SK-N-MC (cell line): ENCODE measurements around the gene ZNF583.

Experiments
- DNase-seq: peaks from one replicate; pipeline ENCODE4 v3.0.0-alpha.2; 2011; ENCODE audit warnings: low read depth, low spot score
- H3K27ac ChIP-seq: fragments of 200-600 bp; sonication (generic); 2 replicates; pipeline ENCODE4 v1.5.1; 2016; ENCODE audit warnings: mixed run types
- H3K36me3 ChIP-seq: fragments of 200-600 bp; sonication (generic); 2 replicates; pipeline ENCODE4 v1.6.1; 2017; ENCODE audit warnings: antibody characterized with exemption, low read length, mixed read lengths; ENCODE audit not compliant: insufficient read depth
- H3K4me3 ChIP-seq: fragments of 200-600 bp; sonication (generic); 2 replicates; pipeline ENCODE4 v1.5.1; 2016
- H3K9ac ChIP-seq: fragments of 200-600 bp; sonication (generic); 2 replicates; pipeline ENCODE4 v1.8.0; 2017; ENCODE audit warnings: mixed run types, mixed read lengths; ENCODE audit not compliant: insufficient read length
- H3K9me3 ChIP-seq: fragments of 200-600 bp; sonication (generic); 2 replicates; pipeline ENCODE4 v1.6.1; 2017; ENCODE audit warnings: low read depth, mild to moderate bottlenecking, antibody characterized with exemption, low read length, moderate library complexity, mixed read lengths
- EZH2 ChIP-seq: fragments of 200-600 bp; sonication (generic); IDR thresholded peaks from one replicate; pipeline ENCODE4 v1.6.1; 2017; ENCODE audit warnings: antibody characterized with exemption
- FOXP2 ChIP-seq: optimal IDR thresholded peaks from 2 replicates; pipeline ENCODE3; 2011; ENCODE audit warnings: mild to moderate bottlenecking, moderate library complexity; ENCODE audit not compliant: insufficient read depth; ENCODE audit errors: extremely low read length, control extremely low read depth
- POLR2AphosphoS5 ChIP-seq: IDR thresholded peaks from 2 replicates; pipeline ENCODE4 v1.6.1; 2012; ENCODE audit warnings: mild to moderate bottlenecking, low read depth, low read length, borderline replicate concordance

The ZNF583 gene

DNA sequence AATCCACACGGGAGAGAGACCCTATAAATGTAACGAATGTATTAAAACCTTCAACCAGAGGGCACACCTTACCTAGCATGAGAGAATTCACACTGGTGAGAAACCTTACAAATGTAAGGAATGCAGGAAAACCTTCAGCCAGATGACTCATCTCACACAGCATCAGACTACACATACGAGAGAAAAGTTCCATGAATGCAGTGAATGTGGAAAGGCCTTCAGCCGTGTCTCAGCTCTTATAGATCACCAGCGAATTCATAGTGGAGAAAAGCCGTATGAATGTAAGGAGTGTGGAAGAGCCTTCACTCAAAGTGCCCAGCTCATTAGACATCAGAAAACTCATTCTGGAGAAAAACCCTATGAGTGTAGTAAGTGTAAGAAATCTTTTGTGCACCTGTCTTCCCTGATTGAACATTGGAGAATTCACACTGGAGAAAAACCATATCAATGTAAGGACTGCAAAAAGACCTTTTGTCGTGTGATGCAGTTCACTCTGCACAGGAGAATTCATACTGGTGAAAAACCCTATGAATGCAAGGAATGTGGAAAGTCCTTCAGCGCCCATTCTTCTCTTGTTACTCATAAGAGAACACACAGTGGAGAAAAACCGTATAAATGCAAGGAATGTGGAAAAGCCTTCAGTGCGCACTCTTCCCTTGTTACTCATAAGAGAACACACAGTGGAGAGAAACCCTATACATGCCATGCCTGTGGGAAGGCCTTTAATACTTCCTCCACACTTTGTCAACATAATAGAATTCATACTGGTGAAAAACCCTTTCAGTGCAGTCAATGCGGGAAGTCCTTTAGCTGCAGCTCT lies 26.8 kb upstream of the ZNF583 start:
- H3K9me3 ChIP-seq = peaks cover 10% of the 10 kb centered on the region; the same call in 1 of the 2 replicates
- TF ChIP-seq POLR2AphosphoS5 = no peak
- no peak for TF ChIP-seq FOXP2
- no peak for TF ChIP-seq EZH2
- no peak overlapping the region for H3K9ac ChIP-seq
- H3K4me3 ChIP-seq = no peak overlapping the region
- peaks cover 11% of the 10 kb centered on the region; the same call in 1 of the 2 replicates for H3K36me3 ChIP-seq
- no peak for DNase-seq
- no peak overlapping the region for H3K27ac ChIP-seq

GRCh38 chr19:56383826-56384605 lies 20.1 kb upstream of the ZNF583 start:
- TF ChIP-seq FOXP2 (no peak), POLR2AphosphoS5 (no peak), EZH2 (no peak)
- no peak overlapping the region for H3K27ac ChIP-seq
- H3K9ac ChIP-seq = no peak overlapping the region
- no peaks in the 10 kb centered on the region for H3K9me3 ChIP-seq
- H3K36me3 ChIP-seq = no peaks in the 10 kb centered on the region; the same call in 1 of the 2 replicates
- DNase-seq = no peak
- H3K4me3 ChIP-seq = no peak overlapping the region

DNA sequence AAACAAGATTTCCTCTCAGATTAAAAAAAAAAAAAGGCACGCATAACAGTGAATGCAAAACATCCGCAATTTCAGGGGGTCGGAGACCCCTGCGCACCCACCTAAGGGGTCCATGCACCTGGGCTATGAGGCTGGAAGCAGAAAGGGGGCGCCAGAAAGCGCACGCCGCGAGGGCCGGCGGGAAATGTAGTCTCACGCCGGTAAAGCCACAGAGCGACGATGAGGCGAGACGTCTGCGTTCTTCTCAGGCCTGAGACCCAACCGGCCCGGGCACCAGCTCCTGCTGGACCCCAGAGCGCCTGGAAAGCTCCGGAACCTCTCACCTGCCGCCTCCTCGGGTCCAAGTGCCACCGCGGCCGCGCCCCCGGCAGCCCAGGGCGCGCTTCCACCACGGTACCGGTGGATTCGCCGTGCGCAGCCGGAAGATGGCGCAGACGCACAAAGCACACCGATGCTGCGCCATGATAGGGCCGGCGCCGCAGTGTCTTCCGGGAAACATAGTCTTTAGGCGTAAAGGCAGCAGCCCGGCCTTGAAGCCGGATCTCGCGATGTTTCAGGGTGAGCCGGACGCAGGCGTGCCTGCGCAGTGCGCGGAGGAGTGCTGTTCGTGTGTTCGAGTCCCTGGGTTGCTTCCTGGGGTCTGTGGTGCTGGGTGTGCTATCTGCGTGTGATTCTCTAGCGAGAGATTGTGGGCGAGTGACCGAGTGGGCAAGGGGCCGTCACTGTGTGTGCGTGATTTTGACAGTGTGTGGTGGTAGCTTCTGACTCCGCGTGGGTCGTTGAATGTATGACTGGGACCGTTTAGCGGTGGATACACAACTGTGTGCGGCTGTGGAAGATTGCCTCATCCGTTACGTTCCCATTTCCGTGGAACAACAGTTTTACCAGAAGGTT lies 10.8 kb upstream of the ZNF583 start, which contains the start of gene ZNF582:
ZNF582 (minus strand) TSS at position 416 of the 894 bp plus-strand sequence. CDS start 1,782 bp downstream, outside the sequence.
- H3K36me3 ChIP-seq = peaks cover 4% of the 10 kb centered on the region; the same call in 1 of the 2 replicates
- 0 out of 2 replicates have a peak, but pooled peaks cover 3% of the 10 kb centered on the region for H3K9me3 ChIP-seq
- peak within 1 kb of the TSS; percentile 78 for H3K27ac ChIP-seq
- peak within 1 kb of the TSS; percentile 82 for H3K4me3 ChIP-seq
- H3K9ac ChIP-seq = peak within 1 kb of the TSS; percentile 83
- peak; percentile 70 for DNase-seq
- no peak for TF ChIP-seq EZH2
- no peak for TF ChIP-seq FOXP2
- TF ChIP-seq POLR2AphosphoS5 = peak; percentile 53; the same call in 1 of the 2 replicates

DNA sequence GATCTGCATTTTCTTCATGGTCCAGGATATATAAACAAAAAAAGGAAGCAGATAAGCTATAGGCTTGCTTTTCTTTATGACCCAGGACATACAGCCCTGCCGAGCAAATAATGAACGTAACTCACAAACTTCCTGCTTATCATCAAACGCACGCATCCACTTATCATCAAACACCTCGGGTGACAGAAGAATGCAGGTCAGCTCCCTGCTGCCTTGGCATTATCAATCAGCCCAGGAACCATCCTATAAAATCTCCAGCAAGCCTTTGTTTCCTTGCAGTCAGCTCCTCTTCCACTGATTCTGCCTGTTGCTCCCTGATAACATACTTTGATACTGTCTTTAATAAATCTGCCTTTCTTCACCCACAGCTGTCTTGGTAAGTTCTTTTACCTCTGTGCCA lies 5.3 kb upstream of the ZNF583 start:
- Histone ChIP-seq H3K9ac (no peak overlapping the region), H3K27ac (no peak overlapping the region), H3K36me3 (peaks cover 19% of the 10 kb centered on the region; the same call in 1 of the 2 replicates), H3K4me3 (no peak overlapping the region), H3K9me3 (0 out of 2 replicates have a peak, but pooled peaks cover 7% of the 10 kb centered on the region)
- TF ChIP-seq EZH2 = no peak
- TF ChIP-seq FOXP2 = no peak
- TF ChIP-seq POLR2AphosphoS5 = no peak
- no peak for DNase-seq

GRCh38 chr19:56400485-56400884 lies 3.6 kb upstream of the ZNF583 start:
- H3K36me3 ChIP-seq = peaks cover 22% of the 10 kb centered on the region
- no peak overlapping the region for H3K4me3 ChIP-seq
- no peak for DNase-seq
- TF ChIP-seq FOXP2 (no peak), POLR2AphosphoS5 (no peak), EZH2 (no peak)
- H3K9ac ChIP-seq = no peak overlapping the region
- no peak overlapping the region for H3K27ac ChIP-seq
- peaks cover 9% of the 10 kb centered on the region; the same call in 1 of the 2 replicates for H3K9me3 ChIP-seq

DNA sequence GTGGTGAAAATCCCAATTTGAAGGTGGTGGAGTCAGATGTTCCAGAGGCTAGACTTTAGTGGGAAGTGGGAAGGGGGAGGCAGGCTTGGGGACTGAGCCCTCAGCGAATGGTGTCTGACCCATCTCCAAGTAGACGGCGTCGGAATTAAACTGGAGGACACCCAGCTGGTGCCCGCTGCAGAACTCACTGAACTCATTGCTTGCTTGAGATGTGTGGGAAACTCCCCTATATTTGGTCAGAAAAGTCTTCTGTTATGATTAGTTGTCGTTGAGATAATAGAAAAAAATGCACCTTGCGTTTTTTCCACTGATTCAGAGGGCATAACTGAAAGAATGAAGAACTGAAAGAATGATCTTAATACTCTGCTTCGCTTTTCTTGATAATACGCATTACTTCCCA lies 871 bp upstream of the ZNF583 start:
- Histone ChIP-seq H3K4me3 (peak overlapping the region; percentile 100), H3K36me3 (peaks cover 41% of the 10 kb centered on the region), H3K9ac (peak overlapping the region; percentile 98), H3K27ac (no peak overlapping the region), H3K9me3 (peaks cover 25% of the 10 kb centered on the region)
- TF ChIP-seq EZH2 (no peak), POLR2AphosphoS5 (no peak)
- DNase-seq = no peak

DNA sequence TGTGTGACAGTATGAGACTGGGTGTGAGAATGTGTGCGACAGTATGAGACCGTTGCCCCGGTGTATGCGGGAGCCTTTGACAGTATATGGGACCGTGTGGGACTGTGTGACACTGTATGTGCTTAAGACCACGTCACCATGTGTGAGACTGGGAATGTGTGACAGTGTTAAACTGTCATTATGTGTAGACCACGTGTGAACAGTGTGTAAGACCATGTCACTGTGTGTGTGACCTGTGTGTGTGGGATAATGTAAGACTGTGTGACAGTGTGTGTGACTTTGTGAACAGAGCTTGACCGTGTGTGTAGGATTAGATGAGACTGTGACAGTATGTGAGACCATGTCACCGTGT lies 549 bp downstream of the ZNF583 start:
- peak overlapping the region; percentile 98 for H3K9ac ChIP-seq
- peaks cover 43% of the 10 kb centered on the region for H3K36me3 ChIP-seq
- no peak overlapping the region for H3K27ac ChIP-seq
- no peak for TF ChIP-seq EZH2
- H3K9me3 ChIP-seq = peaks cover 38% of the 10 kb centered on the region
- H3K4me3 ChIP-seq = peak overlapping the region; percentile 100
- no peak for DNase-seq
